ENCODE data around the gene HEATR1. TPM values are rescaled to one million over a fixed set of nuclear protein-coding genes. Genes with fewer than 3 reads are reported as not detected.
"Not testable (repeated sequence)": the region's sequence is repeated elsewhere in the genome, so short reads cannot be mapped to it uniquely, and the experiment has no call there.

Gene HEATR1
- total RNA-seq, 2 donors from 2014 or later: 51.8 to 65.4 TPM

DNA sequence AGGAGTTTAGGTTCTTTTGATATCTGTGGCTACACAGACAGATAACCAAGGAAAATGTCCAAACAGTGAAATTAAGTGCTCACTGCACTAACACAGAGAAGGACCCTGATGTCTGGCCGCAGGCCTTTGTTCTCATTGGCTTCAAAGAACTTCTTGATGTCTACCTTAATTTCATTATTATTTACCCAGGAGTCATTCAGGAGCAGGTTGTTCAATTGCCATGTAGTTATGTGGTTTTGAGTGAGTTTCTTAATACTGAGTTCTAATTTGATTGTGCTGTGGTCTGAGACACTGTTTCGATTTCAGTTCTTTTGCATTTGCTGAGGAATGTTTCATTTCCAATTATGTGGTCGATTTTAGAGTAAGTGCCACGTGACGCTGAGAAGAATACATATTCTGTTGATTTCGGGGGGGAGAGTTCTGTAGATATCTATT lies 95.7 kb downstream of the HEATR1 start:
- peaks cover 11% of the 10 kb centered on the region for H3K4me1 Mint-ChIP-seq
- TF ChIP-seq, protein P1, sequence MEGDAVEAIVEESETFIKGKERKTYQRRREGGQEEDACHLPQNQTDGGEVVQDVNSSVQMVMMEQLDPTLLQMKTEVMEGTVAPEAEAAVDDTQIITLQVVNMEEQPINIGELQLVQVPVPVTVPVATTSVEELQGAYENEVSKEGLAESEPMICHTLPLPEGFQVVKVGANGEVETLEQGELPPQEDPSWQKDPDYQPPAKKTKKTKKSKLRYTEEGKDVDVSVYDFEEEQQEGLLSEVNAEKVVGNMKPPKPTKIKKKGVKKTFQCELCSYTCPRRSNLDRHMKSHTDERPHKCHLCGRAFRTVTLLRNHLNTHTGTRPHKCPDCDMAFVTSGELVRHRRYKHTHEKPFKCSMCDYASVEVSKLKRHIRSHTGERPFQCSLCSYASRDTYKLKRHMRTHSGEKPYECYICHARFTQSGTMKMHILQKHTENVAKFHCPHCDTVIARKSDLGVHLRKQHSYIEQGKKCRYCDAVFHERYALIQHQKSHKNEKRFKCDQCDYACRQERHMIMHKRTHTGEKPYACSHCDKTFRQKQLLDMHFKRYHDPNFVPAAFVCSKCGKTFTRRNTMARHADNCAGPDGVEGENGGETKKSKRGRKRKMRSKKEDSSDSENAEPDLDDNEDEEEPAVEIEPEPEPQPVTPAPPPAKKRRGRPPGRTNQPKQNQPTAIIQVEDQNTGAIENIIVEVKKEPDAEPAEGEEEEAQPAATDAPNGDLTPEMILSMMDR (conservative IDR thresholded peaks at IDR 0.05): no peak
- H3K4me3 Mint-ChIP-seq: no peak overlapping the region
- DNase-seq: no peak
- H3K9me3 Mint-ChIP-seq: no peaks in the 10 kb centered on the region
- no peaks in the 10 kb centered on the region for H3K4me1 ChIP-seq (ENCODE audit: control insufficient read depth, insufficient read depth, low read length)
- H3K36me3 ChIP-seq (ENCODE audit: control insufficient read depth, insufficient read depth, low read length): no peaks in the 10 kb centered on the region
- no peaks in the 10 kb centered on the region for H3K27me3 ChIP-seq (ENCODE audit: control insufficient read depth, insufficient read depth, low read length, poor library complexity, severe bottlenecking)
- H3K9me3 ChIP-seq (ENCODE audit: control insufficient read depth, low read length): no peaks in the 10 kb centered on the region
- H3K27ac ChIP-seq (ENCODE audit: low read depth, low read length): no peak overlapping the region
- WGBS, 2 experiments (ENCODE audit: insufficient coverage in 1 of 2, insufficient read length in 1 of 2): 95% methylated on average over 4 to 6 of the region's 6 CpGs
- no peak overlapping the region for H3K9ac ChIP-seq (ENCODE audit: extremely low read depth, low read length, poor library complexity, severe bottlenecking)
- no peaks in the 10 kb centered on the region for H3K27me3 Mint-ChIP-seq (ENCODE audit: insufficient read depth)
- H3K27ac Mint-ChIP-seq: no peak overlapping the region
- no peaks in the 10 kb centered on the region for H3K36me3 Mint-ChIP-seq (ENCODE audit: low read depth)
- H3K4me3 ChIP-seq (ENCODE audit: low read length): no peak overlapping the region

DNA sequence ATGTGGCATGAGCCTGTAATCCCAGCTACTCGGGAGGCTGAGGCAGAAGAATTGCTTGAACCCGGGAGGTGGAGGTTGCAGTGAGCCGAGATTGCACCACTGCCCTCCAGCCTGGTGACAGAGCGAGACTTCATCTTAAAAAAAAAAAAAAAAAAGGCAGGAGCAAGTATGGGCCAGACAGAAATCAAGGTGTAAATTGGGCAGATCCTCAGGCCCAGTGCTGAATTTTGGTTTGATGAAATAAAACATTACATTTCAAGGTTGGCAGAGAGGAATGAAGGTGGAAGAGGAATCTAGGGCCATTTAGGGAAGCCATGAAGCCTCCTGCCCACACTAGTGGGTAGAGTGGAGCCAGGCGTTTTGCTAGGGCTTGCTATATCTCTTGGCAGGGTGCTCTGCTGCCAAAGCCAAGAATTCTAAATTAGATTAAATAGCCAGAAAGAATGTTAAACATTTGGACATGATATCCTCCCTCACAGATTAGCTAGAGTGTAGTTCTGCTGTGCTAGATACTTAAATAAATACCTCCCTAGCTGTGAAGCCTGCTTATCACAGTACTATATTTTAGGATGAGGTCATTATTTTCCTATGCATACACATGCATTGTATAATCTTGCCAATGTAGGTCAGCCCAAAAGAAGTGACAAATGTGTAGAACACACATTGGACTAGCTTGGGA lies 97.2 kb downstream of the HEATR1 start:
- Histone ChIP-seq H3K27ac (ENCODE audit: low read depth, low read length) (no peak overlapping the region), H3K9ac (ENCODE audit: extremely low read depth, low read length, poor library complexity, severe bottlenecking) (no peak overlapping the region)

DNA sequence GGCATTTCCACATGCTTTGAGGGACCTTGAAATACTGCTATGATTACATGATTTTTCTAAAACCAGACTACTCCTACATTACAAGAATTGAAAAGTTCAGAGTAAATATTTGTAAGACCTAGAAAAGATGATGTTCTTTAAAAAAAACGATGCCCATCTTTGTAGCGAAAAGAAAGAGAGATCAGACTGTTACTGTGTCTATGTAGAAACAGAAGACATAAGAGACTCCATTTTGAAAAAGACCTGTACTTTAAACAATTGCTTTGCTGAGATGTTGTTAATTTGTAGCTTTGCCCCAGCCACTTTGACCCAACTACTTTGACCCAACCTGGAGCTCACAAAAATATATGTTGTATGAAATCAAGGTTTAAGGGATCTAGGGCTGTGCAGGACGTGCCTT lies 100.0 kb downstream of the HEATR1 start:
- not testable (repeated sequence) for H3K9me3 Mint-ChIP-seq; H3K27ac Mint-ChIP-seq; H3K9ac ChIP-seq (ENCODE audit: extremely low read depth, low read length, poor library complexity, severe bottlenecking); H3K4me3 ChIP-seq (ENCODE audit: low read length); H3K4me1 ChIP-seq (ENCODE audit: control insufficient read depth, insufficient read depth, low read length); H3K4me3 Mint-ChIP-seq; DNase-seq; H3K9me3 ChIP-seq (ENCODE audit: control insufficient read depth, low read length); H3K27me3 ChIP-seq (ENCODE audit: control insufficient read depth, insufficient read depth, low read length, poor library complexity, severe bottlenecking); H3K36me3 Mint-ChIP-seq (ENCODE audit: low read depth); H3K36me3 ChIP-seq (ENCODE audit: control insufficient read depth, insufficient read depth, low read length); H3K27ac ChIP-seq (ENCODE audit: low read depth, low read length); H3K27me3 Mint-ChIP-seq (ENCODE audit: insufficient read depth)
- peaks cover 22% of the 10 kb centered on the region for H3K4me1 Mint-ChIP-seq
- 93% methylated on average over 3 of the region's 3 CpGs for WGBS, 2 experiments (ENCODE audit: insufficient coverage in 1 of 2, insufficient read length in 1 of 2)

More for the DNA sequence above, 97.2 kb downstream of the HEATR1 start:
- H3K36me3 Mint-ChIP-seq (ENCODE audit: low read depth): no peaks in the 10 kb centered on the region
- peaks cover 22% of the 10 kb centered on the region for H3K4me1 Mint-ChIP-seq
- H3K36me3 ChIP-seq (ENCODE audit: control insufficient read depth, insufficient read depth, low read length): no peaks in the 10 kb centered on the region
- H3K27ac Mint-ChIP-seq: no peak overlapping the region
- no peak overlapping the region for H3K4me3 Mint-ChIP-seq
- WGBS, 2 experiments (ENCODE audit: insufficient coverage in 1 of 2, insufficient read length in 1 of 2): 94 to 100% methylated on average over 2 to 5 of the region's 5 CpGs
- H3K9me3 Mint-ChIP-seq: no peaks in the 10 kb centered on the region
- no peaks in the 10 kb centered on the region for H3K27me3 ChIP-seq (ENCODE audit: control insufficient read depth, insufficient read depth, low read length, poor library complexity, severe bottlenecking)
- H3K4me1 ChIP-seq (ENCODE audit: control insufficient read depth, insufficient read depth, low read length): peaks cover 2% of the 10 kb centered on the region
- DNase-seq: no peak
- no peak overlapping the region for H3K4me3 ChIP-seq (ENCODE audit: low read length)
- no peaks in the 10 kb centered on the region for H3K27me3 Mint-ChIP-seq (ENCODE audit: insufficient read depth)
- TF ChIP-seq, protein P1 (conservative IDR thresholded peaks at IDR 0.05): no peak
- no peaks in the 10 kb centered on the region for H3K9me3 ChIP-seq (ENCODE audit: control insufficient read depth, low read length)
